Keratinocyte (primary cell): ENCODE results near the gene TMEM163. TPM values are rescaled to one million over a fixed set of nuclear protein-coding genes. Genes with fewer than 3 reads are reported as not detected.

Experiments used
- DNase-seq: peaks from one replicate; pipeline ENCODE4 v3.0.0-alpha.2; 2011; ENCODE audit warnings: low read depth, missing footprints, low spot score
- FAIRE-seq: peaks from 2 replicates; lab custom pipeline; 2011; peaks lifted over from hg19 to GRCh38; lab: Jason Lieb, UNC
- H2AFZ ChIP-seq: 2 replicates; pipeline ENCODE4 v1.6.0; 2012; ENCODE audit warnings: low read length, control low read depth, inconsistent platforms; ENCODE audit not compliant: control insufficient read depth
- H3K27ac ChIP-seq: 2 replicates; pipeline ENCODE4 v1.5.1; 2011; ENCODE audit warnings: low read length; ENCODE audit not compliant: control insufficient read depth, insufficient read depth
- H3K27me3 ChIP-seq: 3 replicates; pipeline ENCODE4 v1.6.0; 2011; ENCODE audit warnings: low read length; ENCODE audit not compliant: control insufficient read depth, insufficient read depth; ENCODE audit errors: extremely low read depth
- H3K36me3 ChIP-seq, 2 experiments: 2 replicates in 1 of 2; 3 replicates in 1 of 2; pipeline ENCODE4 v1.5.1; 2011; ENCODE audit warnings: low read length in 2 of 2, mild to moderate bottlenecking in 1 of 2; ENCODE audit not compliant: control insufficient read depth in 2 of 2, insufficient read depth in 2 of 2; ENCODE audit errors: extremely low read depth in 1 of 2
- H3K4me1 ChIP-seq: 3 replicates; pipeline ENCODE4 v1.5.1; 2011; ENCODE audit warnings: low read length; ENCODE audit not compliant: control insufficient read depth, insufficient read depth; ENCODE audit errors: extremely low read depth
- H3K4me2 ChIP-seq: 3 replicates; pipeline ENCODE4 v1.6.0; 2011; ENCODE audit warnings: low read depth, low read length; ENCODE audit not compliant: control insufficient read depth, insufficient read depth; ENCODE audit errors: extremely low read depth
- H3K4me3 ChIP-seq, 3 experiments: fragments of 200-600 bp in 1 of 3; sonication (generic) in 1 of 3; 2 replicates in 2 of 3; 3 replicates in 1 of 3; pipeline ENCODE4 v1.5.1; 2011 to 2016; ENCODE audit warnings: low read length in 3 of 3, mild to moderate bottlenecking in 3 of 3, control low read depth in 2 of 3, inconsistent platforms in 1 of 3, low read depth in 1 of 3, mixed read lengths in 1 of 3, mixed run types in 1 of 3, moderate library complexity in 1 of 3; ENCODE audit not compliant: control insufficient read depth in 2 of 3, insufficient read depth in 2 of 3; ENCODE audit errors: extremely low read depth in 1 of 3
- H3K79me2 ChIP-seq: 2 replicates; pipeline ENCODE4 v1.6.0; 2012; ENCODE audit warnings: low read length; ENCODE audit not compliant: control insufficient read depth, insufficient read depth
- H3K9ac ChIP-seq: 3 replicates; pipeline ENCODE4 v1.6.0; 2011; ENCODE audit warnings: low read length; ENCODE audit not compliant: control insufficient read depth, insufficient read depth; ENCODE audit errors: extremely low read depth
- H3K9me1 ChIP-seq: 3 replicates; pipeline ENCODE4 v1.6.0; 2011; ENCODE audit warnings: low read length; ENCODE audit not compliant: control insufficient read depth, insufficient read depth; ENCODE audit errors: extremely low read depth
- H3K9me3 ChIP-seq: 2 replicates; pipeline ENCODE4 v1.5.1; 2012; ENCODE audit warnings: low read depth, low read length; ENCODE audit not compliant: control insufficient read depth
- H4K20me1 ChIP-seq: 3 replicates; pipeline ENCODE4 v1.6.0; 2011; ENCODE audit warnings: low read length; ENCODE audit not compliant: control insufficient read depth, insufficient read depth; ENCODE audit errors: extremely low read depth
- CTCF ChIP-seq, 3 experiments: IDR thresholded peaks in 1 of 3; conservative IDR thresholded peaks in 1 of 3; optimal IDR thresholded peaks in 1 of 3; 2 replicates in 2 of 3; 3 replicates in 1 of 3; pipeline versions ENCODE3 to v1.5.1; 2011; ENCODE audit warnings: low read length in 3 of 3, mild to moderate bottlenecking in 3 of 3, moderate library complexity in 2 of 3, control low read depth in 1 of 3, inconsistent platforms in 1 of 3; ENCODE audit not compliant: insufficient read depth in 2 of 3; ENCODE audit errors: extremely low read depth in 1 of 3
- EZH2 ChIP-seq: IDR thresholded peaks from one replicate; pipeline ENCODE4 v1.6.1; 2012; ENCODE audit warnings: inconsistent platforms, mild to moderate bottlenecking, low read length, moderate library complexity
- dilution Hi-C: fragments of 300-500 bp; cut with MboI; formaldehyde crosslinking; loops from one replicate; pipeline ENCODE4 v1.7.0; 2020; ENCODE audit warnings: low sequenced_read_pairs; ENCODE audit not compliant: extremely low pct_ligation_motif_present
- polyA plus RNA-seq, 5 experiments: library from polyadenylated mRNA; depleted of rRNA in 3 of 5; stranded (reverse) in 3 of 5; stranded (forward) in 1 of 5; unstranded in 1 of 5; fragments of >200 nt; gene quantifications; 1 replicate in 1 of 5; 2 replicates in 3 of 5; 3 replicates in 1 of 5; pipeline versions ENCODE4 v1.2.1 to v1.2.3, GENCODE V29; 2011 to 2012; ENCODE audit warnings: missing spikeins in 2 of 5, low read depth in 1 of 5, low replicate concordance in 1 of 5

TMEM163 gene
- polyA plus RNA-seq, 1 donor (not counting 4 experiments of a cell fraction or from before 2014, with no cell fraction given) = not detected

- Histone ChIP-seq H4K20me1 (no peaks in the 10 kb centered on the region), H3K27me3 (no peaks in the 10 kb centered on the region), H3K4me2 (peak overlapping the region; percentile 75), H3K79me2 (no peaks in the 10 kb centered on the region), H3K9me3 (no peaks in the 10 kb centered on the region), H3K4me3 (no peak overlapping the region), H2AFZ (no peak overlapping the region), H3K9ac (peak overlapping the region; percentile 28), H3K27ac (peak overlapping the region; percentile 95), H3K4me1 (peaks cover 37% of the 10 kb centered on the region), H3K9me1 (no peaks in the 10 kb centered on the region), H3K36me3 (peaks cover 2% of the 10 kb centered on the region in 2 experiments)
- no peak for DNase-seq
- TF ChIP-seq CTCF (optimal IDR thresholded peaks at IDR 0.05 in 1 of 3, IDR thresholded peaks at IDR 0.05 in 1 of 3, conservative IDR thresholded peaks at IDR 0.05 in 1 of 3; ENCODE audit: extremely low read depth in 1 of 3, insufficient read depth in 2 of 3, low read length in 3 of 3) = no peak
- no peak for TF ChIP-seq EZH2
- dilution Hi-C loops = no loop called here
- FAIRE-seq = no peak
Observed at GRCh38 chr2:134406736-134407135, 312.1 kb downstream of the TMEM163 start.

GRCh38 chr2:134406311-134406710 lies 312.5 kb downstream of the TMEM163 start:
- H3K9me3 ChIP-seq = no peaks in the 10 kb centered on the region
- no peak overlapping the region for H2AFZ ChIP-seq
- FAIRE-seq (peak; percentile 89), DNase-seq (peak; percentile 87)
- H3K27me3 ChIP-seq = no peaks in the 10 kb centered on the region
- peak overlapping the region; percentile 75 for H3K4me2 ChIP-seq
- dilution Hi-C loops = no loop called here
- peaks cover 2% of the 10 kb centered on the region in 2 experiments for H3K36me3 ChIP-seq
- H4K20me1 ChIP-seq = no peaks in the 10 kb centered on the region
- H3K9me1 ChIP-seq = no peaks in the 10 kb centered on the region
- peaks cover 36% of the 10 kb centered on the region for H3K4me1 ChIP-seq
- no peaks in the 10 kb centered on the region for H3K79me2 ChIP-seq
- H3K9ac ChIP-seq = peak overlapping the region; percentile 63
- TF ChIP-seq EZH2 (no peak), CTCF (optimal IDR thresholded peaks at IDR 0.05 in 1 of 3, IDR thresholded peaks at IDR 0.05 in 1 of 3, conservative IDR thresholded peaks at IDR 0.05 in 1 of 3; ENCODE audit: extremely low read depth in 1 of 3, insufficient read depth in 2 of 3, low read length in 3 of 3) (no peak)
- peak overlapping the region; percentile 95 for H3K27ac ChIP-seq
- peak overlapping the region in 1 of 3 experiments; percentile 18 for H3K4me3 ChIP-seq

Other genes starting within 250 kb of the TMEM163 start
- gene ACMSD, start 119.6 kb upstream of the TMEM163 start, polyA plus RNA-seq = not detected in 3 replicates
- 10.2 to 20.9 TPM (median 20.1 TPM) in 3 replicates for gene CCNT2, start 199.8 kb upstream of the TMEM163 start, polyA plus RNA-seq